ENCODE measurements around the gene SLC16A11.

SLC16A11 gene

DNA sequence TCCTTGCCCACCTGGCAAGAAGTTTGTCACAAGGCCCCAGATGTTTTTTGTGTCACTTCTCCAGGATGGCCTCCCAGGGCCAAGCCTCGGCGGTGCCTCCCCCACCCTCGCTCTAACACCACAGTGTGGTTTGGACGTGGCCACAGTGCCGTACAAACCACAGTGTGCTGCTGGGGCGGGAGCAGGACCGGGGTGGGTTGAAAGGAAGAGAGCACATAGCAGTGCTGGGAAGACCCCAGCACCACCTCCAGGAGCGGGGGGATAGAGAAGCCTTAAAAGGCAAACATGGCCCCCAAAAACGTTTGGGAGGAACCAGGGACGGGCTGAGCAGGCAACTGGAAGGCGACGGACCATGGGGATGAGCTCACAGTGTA, 26.1 kb downstream of the SLC16A11 start (continued):
- TF ChIP-seq PPARA (CRISPR knock-in tag; IDR thresholded peaks at IDR 0.05; ENCODE audit: borderline replicate concordance) = no peak
- TF ChIP-seq OSR1 (CRISPR knock-in tag; IDR thresholded peaks at IDR 0.05) = no peak
- no peak for TF ChIP-seq ZFP30 (CRISPR knock-in tag; IDR thresholded peaks at IDR 0.05)
- TF ChIP-seq CSDC2 (CRISPR knock-in tag; IDR thresholded peaks at IDR 0.05) = no peak
- no peak for TF ChIP-seq SNAI2 (CRISPR knock-in tag; IDR thresholded peaks at IDR 0.05)
- TF ChIP-seq ZC3H10 (CRISPR knock-in tag; IDR thresholded peaks at IDR 0.05) = no peak
- TF ChIP-seq, protein P1, sequence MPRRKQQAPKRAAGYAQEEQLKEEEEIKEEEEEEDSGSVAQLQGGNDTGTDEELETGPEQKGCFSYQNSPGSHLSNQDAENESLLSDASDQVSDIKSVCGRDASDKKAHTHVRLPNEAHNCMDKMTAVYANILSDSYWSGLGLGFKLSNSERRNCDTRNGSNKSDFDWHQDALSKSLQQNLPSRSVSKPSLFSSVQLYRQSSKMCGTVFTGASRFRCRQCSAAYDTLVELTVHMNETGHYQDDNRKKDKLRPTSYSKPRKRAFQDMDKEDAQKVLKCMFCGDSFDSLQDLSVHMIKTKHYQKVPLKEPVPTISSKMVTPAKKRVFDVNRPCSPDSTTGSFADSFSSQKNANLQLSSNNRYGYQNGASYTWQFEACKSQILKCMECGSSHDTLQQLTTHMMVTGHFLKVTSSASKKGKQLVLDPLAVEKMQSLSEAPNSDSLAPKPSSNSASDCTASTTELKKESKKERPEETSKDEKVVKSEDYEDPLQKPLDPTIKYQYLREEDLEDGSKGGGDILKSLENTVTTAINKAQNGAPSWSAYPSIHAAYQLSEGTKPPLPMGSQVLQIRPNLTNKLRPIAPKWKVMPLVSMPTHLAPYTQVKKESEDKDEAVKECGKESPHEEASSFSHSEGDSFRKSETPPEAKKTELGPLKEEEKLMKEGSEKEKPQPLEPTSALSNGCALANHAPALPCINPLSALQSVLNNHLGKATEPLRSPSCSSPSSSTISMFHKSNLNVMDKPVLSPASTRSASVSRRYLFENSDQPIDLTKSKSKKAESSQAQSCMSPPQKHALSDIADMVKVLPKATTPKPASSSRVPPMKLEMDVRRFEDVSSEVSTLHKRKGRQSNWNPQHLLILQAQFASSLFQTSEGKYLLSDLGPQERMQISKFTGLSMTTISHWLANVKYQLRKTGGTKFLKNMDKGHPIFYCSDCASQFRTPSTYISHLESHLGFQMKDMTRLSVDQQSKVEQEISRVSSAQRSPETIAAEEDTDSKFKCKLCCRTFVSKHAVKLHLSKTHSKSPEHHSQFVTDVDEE (CRISPR knock-in tag; IDR thresholded peaks at IDR 0.05) = no peak
- TF ChIP-seq TOX (CRISPR knock-in tag; IDR thresholded peaks at IDR 0.05; ENCODE audit: borderline replicate concordance) = no peak
- TF ChIP-seq ISL1 (CRISPR knock-in tag; IDR thresholded peaks at IDR 0.05) = no peak

DNA sequence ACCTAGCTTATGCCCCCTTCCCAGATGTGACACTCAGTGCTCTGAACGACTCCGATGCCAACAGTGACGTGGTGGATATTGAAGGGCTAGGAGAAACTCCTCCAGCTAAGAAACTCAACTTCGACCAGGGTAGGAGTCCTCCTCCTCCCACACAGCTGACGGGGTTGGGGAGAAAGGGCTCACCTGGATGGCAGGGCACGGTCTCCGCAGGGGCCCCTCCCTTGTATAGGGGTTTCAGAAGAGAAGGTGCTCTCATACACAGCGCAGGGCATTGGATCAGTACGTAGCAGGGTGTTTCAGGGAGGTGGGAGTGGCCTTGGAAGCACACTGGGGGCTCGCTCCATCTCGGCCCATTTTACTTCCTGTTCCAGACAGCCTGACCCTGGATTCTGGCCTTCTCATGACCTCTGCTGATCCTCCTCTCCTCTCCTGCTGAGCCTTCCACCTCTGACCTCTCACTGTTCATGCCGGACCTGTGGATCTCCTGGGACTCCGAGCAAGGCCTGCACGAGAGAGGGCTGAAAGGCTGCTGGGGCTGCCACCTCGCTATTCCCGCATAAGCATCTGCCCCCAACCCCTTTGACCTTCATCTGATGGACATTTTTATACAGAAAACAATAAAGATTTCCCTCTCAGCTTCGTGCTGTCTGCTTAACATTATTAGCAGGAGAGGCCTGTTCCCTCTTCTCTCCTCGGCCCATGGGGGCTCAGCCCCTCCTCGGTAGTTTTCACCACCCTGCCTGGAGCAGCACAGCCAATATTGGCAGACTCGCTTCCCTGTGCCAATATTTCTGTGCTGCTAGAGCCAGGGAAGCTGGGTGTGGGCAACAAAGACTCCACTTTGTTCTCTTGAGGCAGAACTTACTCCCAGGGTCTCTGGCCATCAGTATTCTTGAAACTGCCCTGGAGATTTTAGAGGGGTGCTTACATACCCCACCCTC, 26.7 kb downstream of the SLC16A11 start:
- TF ChIP-seq BACH2 (CRISPR knock-in tag; IDR thresholded peaks at IDR 0.05; ENCODE audit: borderline replicate concordance) = no peak
- TF ChIP-seq ZFP3 (CRISPR knock-in tag; IDR thresholded peaks at IDR 0.05) = no peak
- no peak for TF ChIP-seq TOX (CRISPR knock-in tag; IDR thresholded peaks at IDR 0.05; ENCODE audit: borderline replicate concordance)
- no peak for ATAC-seq

DNA sequence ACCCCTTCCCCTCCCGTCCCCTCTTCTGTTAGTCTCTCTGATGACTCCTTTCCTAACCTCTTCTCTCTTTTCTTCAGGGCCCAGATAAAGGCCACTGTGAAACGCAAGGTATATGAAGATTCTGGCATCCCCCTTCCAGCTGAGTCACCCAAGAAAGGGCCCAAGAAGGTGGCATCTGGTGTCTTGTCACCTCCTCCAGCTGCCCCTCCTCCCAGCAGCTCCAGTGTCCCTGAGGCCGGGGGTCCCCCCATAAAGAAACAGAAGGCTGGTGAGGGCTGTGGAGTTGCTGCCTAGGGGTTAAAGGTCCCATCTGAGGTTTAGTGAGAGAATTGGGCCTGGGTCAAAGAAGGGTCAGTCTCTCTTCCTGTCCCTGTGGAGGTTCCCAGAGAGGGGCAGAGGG, 27.5 kb downstream of the SLC16A11 start:
- TF ChIP-seq ESRRG (CRISPR knock-in tag; IDR thresholded peaks at IDR 0.05) (no peak), TCF4 (CRISPR knock-in tag; IDR thresholded peaks at IDR 0.05; ENCODE audit: borderline replicate concordance) (no peak), OSR1 (CRISPR knock-in tag; IDR thresholded peaks at IDR 0.05) (no peak), CSDC2 (CRISPR knock-in tag; IDR thresholded peaks at IDR 0.05) (no peak), BACH2 (CRISPR knock-in tag; IDR thresholded peaks at IDR 0.05; ENCODE audit: borderline replicate concordance) (no peak), ZNF70 (CRISPR knock-in tag; IDR thresholded peaks at IDR 0.05) (no peak), ZC3H10 (CRISPR knock-in tag; IDR thresholded peaks at IDR 0.05) (no peak), PPARA (CRISPR knock-in tag; IDR thresholded peaks at IDR 0.05; ENCODE audit: borderline replicate concordance) (no peak)
- TF ChIP-seq, protein P2, sequence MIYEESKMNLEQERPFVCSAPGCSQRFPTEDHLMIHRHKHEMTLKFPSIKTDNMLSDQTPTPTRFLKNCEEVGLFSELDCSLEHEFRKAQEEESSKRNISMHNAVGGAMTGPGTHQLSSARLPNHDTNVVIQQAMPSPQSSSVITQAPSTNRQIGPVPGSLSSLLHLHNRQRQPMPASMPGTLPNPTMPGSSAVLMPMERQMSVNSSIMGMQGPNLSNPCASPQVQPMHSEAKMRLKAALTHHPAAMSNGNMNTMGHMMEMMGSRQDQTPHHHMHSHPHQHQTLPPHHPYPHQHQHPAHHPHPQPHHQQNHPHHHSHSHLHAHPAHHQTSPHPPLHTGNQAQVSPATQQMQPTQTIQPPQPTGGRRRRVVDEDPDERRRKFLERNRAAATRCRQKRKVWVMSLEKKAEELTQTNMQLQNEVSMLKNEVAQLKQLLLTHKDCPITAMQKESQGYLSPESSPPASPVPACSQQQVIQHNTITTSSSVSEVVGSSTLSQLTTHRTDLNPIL (CRISPR knock-in tag; IDR thresholded peaks at IDR 0.05; ENCODE audit: low read depth) = no peak
- TF ChIP-seq, protein P3, sequence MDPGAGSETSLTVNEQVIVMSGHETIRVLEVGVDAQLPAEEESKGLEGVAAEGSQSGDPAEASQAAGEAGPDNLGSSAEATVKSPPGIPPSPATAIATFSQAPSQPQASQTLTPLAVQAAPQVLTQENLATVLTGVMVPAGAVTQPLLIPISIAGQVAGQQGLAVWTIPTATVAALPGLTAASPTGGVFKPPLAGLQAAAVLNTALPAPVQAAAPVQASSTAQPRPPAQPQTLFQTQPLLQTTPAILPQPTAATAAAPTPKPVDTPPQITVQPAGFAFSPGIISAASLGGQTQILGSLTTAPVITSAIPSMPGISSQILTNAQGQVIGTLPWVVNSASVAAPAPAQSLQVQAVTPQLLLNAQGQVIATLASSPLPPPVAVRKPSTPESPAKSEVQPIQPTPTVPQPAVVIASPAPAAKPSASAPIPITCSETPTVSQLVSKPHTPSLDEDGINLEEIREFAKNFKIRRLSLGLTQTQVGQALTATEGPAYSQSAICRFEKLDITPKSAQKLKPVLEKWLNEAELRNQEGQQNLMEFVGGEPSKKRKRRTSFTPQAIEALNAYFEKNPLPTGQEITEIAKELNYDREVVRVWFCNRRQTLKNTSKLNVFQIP (CRISPR knock-in tag; IDR thresholded peaks at IDR 0.05; ENCODE audit: borderline replicate concordance, low read depth) = no peak
- TF ChIP-seq, protein P1 (CRISPR knock-in tag; IDR thresholded peaks at IDR 0.05) = no peak
- ATAC-seq = no peak
